Right lung (tissue), 5 donors: ENCODE results near the gene TAF10. TPM values are rescaled to one million over a fixed set of nuclear protein-coding genes. Genes with fewer than 3 reads are reported as not detected.

Experiments
- DNase-seq, 2 donors: peaks; one replicate each; pipeline ENCODE4 v3.0.0-alpha.2; 2013
- polyA plus RNA-seq, 5 donors: library from polyadenylated mRNA; unstranded; fragments of 120-200 nt; gene quantifications; one replicate each; pipeline versions ENCODE4 v1.2.1 to v1.2.3, GENCODE V29; 2013; ENCODE audit warnings: inconsistent platforms in 1 of 5, low replicate concordance in 1 of 5; ENCODE audit not compliant: insufficient read length in 5 of 5, insufficient read depth in 1 of 5

Gene TAF10
- polyA plus RNA-seq, 5 donors = 53.3 to 74.1 (median 60.9) TPM

- no peak for DNase-seq
Observed at GRCh38 chr11:6563121-6563619, 48.8 kb downstream of the TAF10 start.

- no peak for DNase-seq
Observed at GRCh38 chr11:6561288-6561687, 50.7 kb downstream of the TAF10 start.

Other genes with a start within 250 kb of the TAF10 start
- 10 to 100 TPM; 18.7 to 28.7 (median 22.0) TPM for gene SMPD1, start 221.7 kb downstream of the TAF10 start, polyA plus RNA-seq
- 10 to 100 TPM; 37.6 to 47.4 (median 44.0) TPM for gene APBB1, start 193.1 kb downstream of the TAF10 start, polyA plus RNA-seq
- 1 to 10 TPM; 5.3 to 8.8 (median 8.7) TPM for gene HPX, start 171.2 kb downstream of the TAF10 start, polyA plus RNA-seq
- gene TRIM3, start 138.3 kb downstream of the TAF10 start, polyA plus RNA-seq = 10 to 100 TPM; 23.1 to 37.9 (median 27.7) TPM
- gene ARFIP2, start 130.9 kb downstream of the TAF10 start, polyA plus RNA-seq = 10 to 100 TPM; 63.9 to 76.8 (median 71.8) TPM
- gene TIMM10B, start 130.7 kb downstream of the TAF10 start, polyA plus RNA-seq = 10 to 100 TPM; 27.2 to 33.0 (median 29.8) TPM
- 10 to 100 TPM; 11.2 to 19.3 (median 16.3) TPM for gene DNHD1, start 114.9 kb downstream of the TAF10 start, polyA plus RNA-seq
- 10 to 100 TPM; 20.2 to 24.9 (median 22.1) TPM for gene RRP8, start 8.6 kb downstream of the TAF10 start, polyA plus RNA-seq
- 100 to 1,000 TPM; 144 to 159 (median 154) TPM for gene ILK, start 8.4 kb downstream of the TAF10 start, polyA plus RNA-seq
- 10 to 100 TPM; 57.7 to 75.5 (median 72.4) TPM for gene TPP1, start 7.2 kb upstream of the TAF10 start, polyA plus RNA-seq
- 10 to 100 TPM; 27.5 to 41.3 (median 35.1) TPM for gene DCHS1, start 43.6 kb upstream of the TAF10 start, polyA plus RNA-seq
- gene MRPL17, start 71.1 kb upstream of the TAF10 start, polyA plus RNA-seq = 10 to 100 TPM; 50.8 to 70.8 (median 53.7) TPM
- under 1 TPM in 1 of 5 donors, not detected in 4; 0.09 TPM for gene OR2AG2, start 159.8 kb upstream of the TAF10 start, polyA plus RNA-seq
- under 1 TPM; 0.03 to 0.05 (median 0.05) TPM for gene OR2AG1, start 170.8 kb upstream of the TAF10 start, polyA plus RNA-seq
- under 1 TPM in 1 of 5 donors, not detected in 4; 0.07 TPM for gene OR6A2, start 187.5 kb upstream of the TAF10 start, polyA plus RNA-seq
- not detected for gene OR10A5, start 233.5 kb upstream of the TAF10 start, polyA plus RNA-seq